ENCODE results near the gene FASN. TPM values are rescaled to one million over a fixed set of nuclear protein-coding genes. Genes with fewer than 3 reads are reported as not detected.
A peak's percentile ranks its signal among the peaks of the same experiment; 100 is the strongest.

Gene FASN
- total RNA-seq, 8 experiments from 2014 or later = 32.4 to 333 (median 89.0) TPM

- no peak overlapping the region for H3K4me3 ChIP-seq
- ATAC-seq (replicated peaks in 6 of 8) = no peak
- peaks cover 23 to 38% of the 10 kb centered on the region in 2 donors for H3K4me1 ChIP-seq (replicated peaks in 1 of 2)
- no peak overlapping the region for H3K27ac ChIP-seq
- in situ Hi-C loops (cut with MboI; ENCODE audit: low pct_unique_long_range_greater_than_20kb in 2 of 9, low sequenced_read_pairs in 9 of 9, unreplicated experiment in 9 of 9) = no loop called here
- WGBS, 10 experiments = 86 to 100% methylated on average over 1 to 5 of the region's 13 CpGs; no CpG with 5 or more reads in 8 of the 10 experiments
Measured at GRCh38 chr17:82105417-82105881, 7.4 kb upstream of the FASN start.

DNA sequence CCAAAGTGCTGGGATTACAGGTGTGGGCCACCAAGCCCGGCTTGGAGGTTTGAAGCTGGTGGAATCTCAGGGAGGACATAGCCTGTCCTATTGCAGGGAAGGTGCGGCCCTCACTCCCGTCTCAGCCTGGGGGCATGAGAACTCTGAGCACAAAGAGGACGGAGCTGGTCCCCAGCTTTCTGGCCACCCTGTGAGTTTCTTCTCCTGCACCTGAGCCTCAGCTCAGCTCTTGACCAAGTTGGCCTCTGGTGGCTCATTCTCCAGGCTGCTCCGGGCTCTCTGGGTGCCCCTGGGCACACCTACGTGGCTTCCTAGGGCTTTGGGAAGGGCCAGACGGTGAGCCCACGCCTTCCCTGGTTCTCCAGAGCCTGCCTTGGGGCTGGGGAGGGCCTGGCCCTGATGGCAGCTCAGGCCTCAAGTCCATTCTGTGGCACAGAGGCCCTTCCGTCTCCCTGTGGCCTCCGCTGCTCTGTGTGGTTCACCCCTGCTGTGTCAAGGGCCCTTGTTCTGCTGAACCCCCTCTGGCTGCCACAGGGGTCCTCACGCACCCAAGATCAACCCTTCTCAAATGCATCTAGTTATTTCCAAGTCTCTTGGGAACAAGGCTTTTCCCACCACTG is 6.9 kb upstream of the FASN start:
- in situ Hi-C loops (cut with MboI; ENCODE audit: low pct_unique_long_range_greater_than_20kb in 2 of 9, low sequenced_read_pairs in 9 of 9, unreplicated experiment in 9 of 9) = no loop called here
- Histone ChIP-seq H3K4me1 (replicated peaks in 1 of 2) (peaks cover 27 to 40% of the 10 kb centered on the region in 2 donors), H3K27ac (peak overlapping the region in 1 of 2 donors; percentile 87), H3K4me3 (no peak overlapping the region)
- no peak for ATAC-seq (replicated peaks in 6 of 8)
- WGBS, 10 experiments = 40 to 88% (median 80%) methylated on average over 1 to 2 of the region's 11 CpGs; no CpG with 5 or more reads in 7 of the 10 experiments

GRCh38 chr17:82103553-82104451 is 5.8 kb upstream of the FASN start:
- WGBS, 10 experiments = 0 to 58% (median 24%) methylated on average over 1 to 10 of the region's 24 CpGs; no CpG with 5 or more reads in 6 of the 10 experiments
- ATAC-seq (replicated peaks in 6 of 8) = peak in 4 of 8 experiments; percentile 10 to 31 (median 24)
- Histone ChIP-seq H3K4me1 (replicated peaks in 1 of 2) (peaks cover 35 to 47% of the 10 kb centered on the region in 2 donors), H3K4me3 (no peak overlapping the region), H3K27ac (peak overlapping the region; percentile 75 to 87)
- in situ Hi-C loops (cut with MboI; ENCODE audit: low pct_unique_long_range_greater_than_20kb in 2 of 9, low sequenced_read_pairs in 9 of 9, unreplicated experiment in 9 of 9) = no loop called here

- ATAC-seq (replicated peaks in 6 of 8) = no peak
- Histone ChIP-seq H3K4me1 (replicated peaks in 1 of 2) (peaks cover 35 to 47% of the 10 kb centered on the region in 2 donors), H3K4me3 (no peak overlapping the region), H3K27ac (peak overlapping the region in 1 of 2 donors; percentile 75)
- WGBS, 10 experiments = 20 to 100% (median 80%) methylated on average over 1 to 7 of the region's 18 CpGs; no CpG with 5 or more reads in 4 of the 10 experiments
- in situ Hi-C loops (cut with MboI; ENCODE audit: low pct_unique_long_range_greater_than_20kb in 2 of 9, low sequenced_read_pairs in 9 of 9, unreplicated experiment in 9 of 9) = no loop called here
Measured at GRCh38 chr17:82101767-82102679, 4.0 kb upstream of the FASN start.

- in situ Hi-C loops (cut with MboI; ENCODE audit: low pct_unique_long_range_greater_than_20kb in 2 of 9, low sequenced_read_pairs in 9 of 9, unreplicated experiment in 9 of 9) = no loop called here
- 74 to 87% (median 80%) methylated on average over 1 to 7 of the region's 10 CpGs; no CpG with 5 or more reads in 7 of the 10 experiments for WGBS, 10 experiments
- Histone ChIP-seq H3K27ac (no peak overlapping the region), H3K4me1 (replicated peaks in 1 of 2) (peaks cover 40 to 48% of the 10 kb centered on the region in 2 donors), H3K4me3 (no peak overlapping the region)
- no peak for ATAC-seq (replicated peaks in 6 of 8)
Measured at GRCh38 chr17:82101301-82101715, 3.3 kb upstream of the FASN start.

DNA sequence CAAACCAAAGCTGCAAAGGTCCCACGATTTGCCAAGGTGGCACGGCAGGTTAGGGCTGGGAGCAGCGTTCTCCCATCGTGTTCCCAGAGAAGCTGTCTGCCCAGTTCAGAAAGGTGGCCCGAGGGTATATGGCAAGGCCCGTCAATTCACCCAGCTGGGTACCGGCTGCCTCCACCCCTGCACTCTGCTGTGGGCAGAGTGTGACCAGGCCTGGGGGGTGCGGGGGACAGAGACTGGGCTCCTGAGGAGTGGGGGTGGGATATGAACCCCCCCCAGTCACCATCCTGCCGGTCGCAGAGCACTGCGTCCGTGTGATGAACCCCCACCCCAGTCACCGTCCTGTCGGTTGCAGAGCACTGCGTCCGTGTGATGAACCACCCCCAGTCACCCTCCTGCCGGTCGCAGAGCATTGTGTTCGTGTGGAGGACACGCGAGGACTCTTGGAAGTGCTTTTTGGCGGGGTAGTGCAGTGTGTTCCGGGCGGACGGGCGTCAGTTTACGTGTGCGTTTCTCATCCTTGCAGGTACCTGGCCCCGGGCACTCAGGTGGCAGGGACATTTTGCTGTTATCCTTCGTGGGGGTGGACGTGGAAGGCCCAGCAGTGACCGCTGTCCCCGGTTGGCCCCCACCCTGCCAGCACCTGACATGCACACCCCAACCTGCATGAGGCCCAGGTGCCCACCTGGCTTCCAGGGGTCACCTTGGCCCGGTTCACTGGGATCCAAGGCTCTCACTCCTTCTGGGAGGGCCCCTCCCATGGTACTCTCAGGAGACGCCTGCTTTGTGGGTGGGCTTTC is 2.7 kb upstream of the FASN start:
- Histone ChIP-seq H3K4me1 (replicated peaks in 1 of 2) (peaks cover 46 to 48% of the 10 kb centered on the region in 2 donors), H3K4me3 (no peak overlapping the region), H3K27ac (no peak overlapping the region)
- WGBS, 10 experiments = 100% methylated on average over 1 of the region's 35 CpGs; no CpG with 5 or more reads in 9 of the 10 experiments
- in situ Hi-C loops (cut with MboI; ENCODE audit: low pct_unique_long_range_greater_than_20kb in 2 of 9, low sequenced_read_pairs in 9 of 9, unreplicated experiment in 9 of 9) = no loop called here
- ATAC-seq (replicated peaks in 6 of 8) = no peak

GRCh38 chr17:82098939-82099763 is 1.1 kb upstream of the FASN start:
- 0 to 35% (median 9%) methylated on average over 2 to 9 of the region's 80 CpGs; no CpG with 5 or more reads in 4 of the 10 experiments for WGBS, 10 experiments
- Histone ChIP-seq H3K4me3 (peak overlapping the region; percentile 53 to 92 (median 75)), H3K27ac (peak overlapping the region; percentile 95 to 97), H3K4me1 (replicated peaks in 1 of 2) (peaks cover 37 to 43% of the 10 kb centered on the region in 2 donors)
- in situ Hi-C loops (cut with MboI; ENCODE audit: low pct_unique_long_range_greater_than_20kb in 2 of 9, low sequenced_read_pairs in 9 of 9, unreplicated experiment in 9 of 9) = no loop called here
- ATAC-seq (replicated peaks in 6 of 8) = peak; percentile 3 to 47 (median 27)

DNA sequence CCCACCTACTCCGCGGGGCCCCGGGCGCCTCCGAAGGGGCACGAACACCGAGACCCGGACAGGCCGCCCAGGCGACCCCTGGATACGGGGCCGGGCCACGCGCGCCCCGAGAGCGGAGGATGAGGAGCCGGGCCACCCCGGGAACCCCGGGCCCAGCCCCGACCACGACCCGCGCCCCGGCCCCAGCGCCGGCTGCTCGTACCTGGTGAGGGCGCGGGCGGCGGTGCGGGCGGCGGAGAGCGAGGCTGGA is 192 bp downstream of the FASN start:
- in situ Hi-C loops (cut with MboI; ENCODE audit: low pct_unique_long_range_greater_than_20kb in 2 of 9, low sequenced_read_pairs in 9 of 9, unreplicated experiment in 9 of 9) = no loop called here
- peak overlapping the region; percentile 95 to 97 for H3K27ac ChIP-seq
- ATAC-seq (replicated peaks in 6 of 8) = peak in 3 of 8 experiments; percentile 6 to 10 (median 7)
- peak overlapping the region; percentile 53 to 92 (median 75) for H3K4me3 ChIP-seq
- H3K4me1 ChIP-seq (replicated peaks in 1 of 2) = peaks cover 24 to 30% of the 10 kb centered on the region in 2 donors
- WGBS, 10 experiments = no CpG with 5 or more reads among the region's 36 CpGs

DNA sequence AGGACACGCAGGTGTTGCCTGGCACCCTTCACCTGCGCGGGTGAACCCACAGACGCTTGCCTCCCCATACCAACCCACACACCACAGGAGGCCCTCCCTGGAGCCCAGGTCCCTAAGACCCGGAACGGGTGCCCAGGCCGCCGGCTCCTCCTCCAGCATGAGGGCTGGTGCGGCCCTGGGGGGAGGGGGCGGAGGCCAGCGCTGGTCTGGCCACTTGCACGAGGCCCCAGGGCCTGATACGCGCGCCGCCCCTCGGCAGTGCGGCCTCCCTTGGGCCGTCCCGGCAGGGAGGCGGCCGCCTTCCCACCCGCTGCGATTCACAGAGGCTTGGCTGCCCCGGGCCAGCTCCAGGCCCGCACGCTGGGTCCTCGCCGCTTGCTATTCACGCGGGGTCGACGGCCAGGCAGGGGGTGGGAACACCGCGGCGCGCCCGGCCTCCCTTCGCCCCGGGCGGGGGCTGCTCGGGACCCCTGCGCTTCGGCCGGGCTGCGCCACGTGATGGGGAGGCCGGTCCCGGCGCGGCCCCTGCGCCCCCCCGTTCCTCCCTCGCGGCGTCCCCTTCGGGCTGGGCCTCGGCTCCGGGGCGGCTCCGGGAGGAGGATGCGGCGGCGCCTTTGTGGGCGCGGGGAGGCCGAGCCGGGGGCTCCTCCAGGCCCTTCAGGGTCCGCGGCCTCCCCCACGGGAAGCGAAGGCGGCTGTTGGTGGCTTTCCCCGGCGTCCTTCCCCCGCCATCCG is 685 bp downstream of the FASN start:
- in situ Hi-C loops (cut with MboI; ENCODE audit: low pct_unique_long_range_greater_than_20kb in 2 of 9, low sequenced_read_pairs in 9 of 9, unreplicated experiment in 9 of 9) = no loop called here
- 0% methylated on average over 1 of the region's 77 CpGs; no CpG with 5 or more reads in 8 of the 10 experiments for WGBS, 10 experiments
- peak overlapping the region; percentile 95 to 97 for H3K27ac ChIP-seq
- ATAC-seq (replicated peaks in 6 of 8) = peak; percentile 3 to 12 (median 6)
- H3K4me3 ChIP-seq = peak overlapping the region; percentile 53 to 92 (median 75)
- H3K4me1 ChIP-seq (replicated peaks in 1 of 2) = peaks cover 20 to 26% of the 10 kb centered on the region in 2 donors

DNA sequence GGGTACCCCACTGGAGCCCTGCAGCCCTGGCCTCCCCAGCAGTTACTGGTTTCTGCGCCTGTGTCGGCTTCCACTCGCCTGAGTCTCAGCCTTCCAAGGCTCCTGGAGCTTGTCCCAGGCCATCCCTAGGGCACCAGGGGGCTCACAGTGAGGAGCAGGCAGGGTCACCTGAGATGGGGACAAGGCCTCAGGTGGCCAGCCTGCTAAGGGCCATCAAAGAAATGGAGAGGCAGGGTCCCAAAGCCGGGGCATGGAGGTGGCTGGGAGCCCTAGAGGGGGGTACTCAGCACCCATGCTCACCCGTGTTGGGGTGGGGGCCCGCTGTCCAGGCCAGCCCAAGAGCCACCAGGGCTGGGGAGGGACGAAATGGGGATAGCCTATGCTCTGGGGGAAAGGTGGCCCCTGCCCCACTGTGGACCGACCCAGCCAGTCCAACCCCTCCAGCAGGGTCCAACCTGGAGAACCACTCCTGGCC is 1.3 kb downstream of the FASN start:
- peak overlapping the region; percentile 95 to 97 for H3K27ac ChIP-seq
- no peak for ATAC-seq (replicated peaks in 6 of 8)
- in situ Hi-C loops (cut with MboI; ENCODE audit: low pct_unique_long_range_greater_than_20kb in 2 of 9, low sequenced_read_pairs in 9 of 9, unreplicated experiment in 9 of 9) = no loop called here

More for the DNA sequence above, 1.3 kb downstream of the FASN start:
- 0 to 50% (median 0%) methylated on average over 1 to 3 of the region's 8 CpGs; no CpG with 5 or more reads in 7 of the 10 experiments for WGBS, 10 experiments
- peaks cover 20 to 26% of the 10 kb centered on the region in 2 donors for H3K4me1 ChIP-seq (replicated peaks in 1 of 2)
- peak overlapping the region; percentile 53 to 92 (median 75) for H3K4me3 ChIP-seq
